Stimulated activated CD8-positive, alpha-beta memory T cell treated with anti-CD3 and anti-CD28 coated beads, Interleukin-12 subunit alpha, Interleukin-12 subunit beta, amount 100 ng/mL, for 1 hour (primary cell): ENCODE data around the gene XRCC3.
"Not testable (repeated sequence)": the region's sequence is repeated elsewhere in the genome, so short reads cannot be mapped to it uniquely, and the experiment has no call there.

ENCODE experiments used
- DNase-seq: peaks from one replicate; pipeline ENCODE4 v3.0.0-alpha.2; 2020; ENCODE audit warnings: low read depth

Gene XRCC3

DNA sequence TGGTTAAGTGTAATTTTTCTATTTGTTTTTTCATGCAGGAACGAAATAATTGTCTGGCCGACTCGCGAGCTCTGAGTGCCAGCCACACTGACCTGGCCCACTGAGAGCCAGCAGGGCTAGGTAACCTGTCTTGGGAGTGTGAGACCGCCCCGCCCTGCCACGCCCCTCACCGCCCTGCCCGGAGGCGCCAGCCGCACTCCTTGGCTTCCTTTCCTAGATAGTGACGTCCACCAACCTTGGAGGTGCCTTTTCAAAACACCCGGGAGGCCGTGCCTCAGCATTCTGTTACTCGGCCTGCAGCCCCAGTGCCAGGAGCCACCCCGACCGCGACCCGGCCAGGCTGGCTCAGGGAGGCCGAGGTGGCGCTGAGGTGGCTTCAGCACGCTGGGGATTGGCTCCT, 21.7 kb downstream of the XRCC3 start:
- DNase-seq: no peak

GRCh38 chr14:103692871-103693270, 22.4 kb downstream of the XRCC3 start:
- no peak for DNase-seq

DNA sequence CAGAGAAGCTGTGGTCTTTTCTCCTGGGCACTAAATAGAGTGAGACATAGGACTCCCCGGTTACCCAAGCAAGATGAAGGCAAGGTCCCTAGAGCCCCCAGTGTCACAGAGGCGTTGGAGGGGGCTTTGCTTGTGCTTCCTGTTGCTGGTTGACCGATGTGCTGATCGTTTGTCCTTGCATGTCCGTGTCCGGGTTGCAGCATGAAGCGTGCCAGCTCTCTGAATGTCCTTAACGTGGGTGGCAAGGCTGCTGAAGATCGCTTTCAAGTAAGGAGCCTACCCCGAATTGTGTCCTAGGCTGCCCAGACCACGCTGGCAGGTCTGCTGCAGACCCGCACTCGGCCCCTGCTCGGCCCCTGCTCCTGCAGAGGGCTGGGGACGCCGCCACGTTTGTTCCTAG, 23.1 kb downstream of the XRCC3 start:
- DNase-seq: no peak

GRCh38 chr14:103691655-103692054, 23.6 kb downstream of the XRCC3 start:
- not testable (repeated sequence) for DNase-seq

GRCh38 chr14:103690332-103690731, 24.9 kb downstream of the XRCC3 start:
- no peak for DNase-seq

DNA sequence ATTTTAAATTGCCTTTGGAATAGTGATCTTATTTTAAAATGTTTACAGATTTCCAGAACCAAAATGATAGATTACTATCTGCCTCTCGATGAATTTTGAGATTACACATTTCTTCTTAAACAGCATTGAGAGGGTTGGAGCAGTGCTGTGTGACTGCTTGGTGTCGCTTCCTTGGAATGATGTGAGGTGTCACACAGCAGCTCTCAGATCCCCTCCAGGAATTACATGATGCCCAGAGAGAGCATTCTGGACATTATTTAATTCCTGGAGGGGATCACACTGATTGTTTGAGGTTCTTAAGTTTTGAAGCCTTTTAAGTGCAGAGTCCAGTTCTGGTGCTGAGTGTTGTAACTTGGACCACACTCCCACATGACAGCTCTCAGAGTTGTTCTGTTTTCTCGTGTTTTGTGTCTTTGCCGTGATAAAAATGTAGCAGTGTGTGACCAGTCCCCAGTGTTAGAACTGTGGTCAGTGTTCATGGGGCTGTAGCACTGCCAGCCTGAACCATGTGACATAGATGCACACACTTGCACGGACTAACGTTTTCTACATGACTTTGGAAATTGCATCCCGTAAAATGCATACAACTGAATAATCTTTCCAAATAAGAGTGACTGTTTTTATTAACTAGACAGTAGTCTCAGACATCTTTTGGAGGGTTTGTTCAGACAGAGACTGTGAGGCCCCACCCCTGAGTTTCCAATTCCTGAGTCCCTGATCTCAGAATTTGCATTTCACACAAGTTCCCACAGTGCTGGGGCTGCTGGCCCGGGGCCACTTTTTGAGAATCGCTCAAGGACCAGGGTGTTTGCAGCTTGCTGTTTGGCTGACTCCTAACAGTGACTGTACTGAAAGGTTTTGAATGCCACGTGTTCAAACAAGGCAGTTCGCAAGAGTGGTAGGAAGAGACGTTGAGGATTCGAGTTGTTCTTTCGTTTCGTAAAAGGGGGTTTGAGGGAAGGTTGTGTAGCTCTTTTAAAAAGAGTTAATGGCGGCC, 26.0 kb downstream of the XRCC3 start:
- no peak for DNase-seq

GRCh38 chr14:103688441-103688840, 26.8 kb downstream of the XRCC3 start:
- no peak for DNase-seq

- DNase-seq: no peak
Measured at GRCh38 chr14:103687712-103688111, 27.5 kb downstream of the XRCC3 start.

DNA sequence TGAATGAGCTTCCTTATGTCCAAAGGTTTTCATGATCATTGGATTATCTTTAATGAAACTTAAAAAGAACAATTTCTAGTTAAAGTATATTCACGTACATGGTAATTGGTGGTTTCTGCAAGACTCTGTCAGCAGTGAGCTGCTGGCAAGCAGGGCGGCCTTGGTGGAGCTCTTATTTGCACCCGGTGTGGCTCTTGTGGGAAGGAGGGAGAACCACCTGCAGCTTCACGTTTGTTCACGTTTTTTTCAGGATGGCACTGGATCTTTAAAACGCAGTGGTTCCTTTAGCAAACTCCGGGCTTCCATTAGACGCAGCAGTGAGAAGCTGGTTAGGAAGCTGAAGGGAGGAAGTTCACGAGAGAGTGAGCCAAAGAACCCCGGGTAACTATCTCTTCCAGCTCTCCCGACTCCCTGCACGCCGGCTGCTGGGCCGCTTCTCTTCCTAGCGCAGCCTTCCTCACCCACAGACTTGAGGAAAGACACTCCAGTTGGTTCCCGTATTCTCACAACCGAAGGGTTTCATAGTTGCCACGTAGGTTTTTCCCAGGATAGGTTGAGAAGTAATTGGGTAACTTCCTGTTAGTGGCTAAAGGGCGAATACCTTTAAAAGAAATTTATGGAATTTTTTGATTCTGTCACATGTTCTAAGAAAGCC, 28.3 kb downstream of the XRCC3 start:
- DNase-seq: no peak

DNA sequence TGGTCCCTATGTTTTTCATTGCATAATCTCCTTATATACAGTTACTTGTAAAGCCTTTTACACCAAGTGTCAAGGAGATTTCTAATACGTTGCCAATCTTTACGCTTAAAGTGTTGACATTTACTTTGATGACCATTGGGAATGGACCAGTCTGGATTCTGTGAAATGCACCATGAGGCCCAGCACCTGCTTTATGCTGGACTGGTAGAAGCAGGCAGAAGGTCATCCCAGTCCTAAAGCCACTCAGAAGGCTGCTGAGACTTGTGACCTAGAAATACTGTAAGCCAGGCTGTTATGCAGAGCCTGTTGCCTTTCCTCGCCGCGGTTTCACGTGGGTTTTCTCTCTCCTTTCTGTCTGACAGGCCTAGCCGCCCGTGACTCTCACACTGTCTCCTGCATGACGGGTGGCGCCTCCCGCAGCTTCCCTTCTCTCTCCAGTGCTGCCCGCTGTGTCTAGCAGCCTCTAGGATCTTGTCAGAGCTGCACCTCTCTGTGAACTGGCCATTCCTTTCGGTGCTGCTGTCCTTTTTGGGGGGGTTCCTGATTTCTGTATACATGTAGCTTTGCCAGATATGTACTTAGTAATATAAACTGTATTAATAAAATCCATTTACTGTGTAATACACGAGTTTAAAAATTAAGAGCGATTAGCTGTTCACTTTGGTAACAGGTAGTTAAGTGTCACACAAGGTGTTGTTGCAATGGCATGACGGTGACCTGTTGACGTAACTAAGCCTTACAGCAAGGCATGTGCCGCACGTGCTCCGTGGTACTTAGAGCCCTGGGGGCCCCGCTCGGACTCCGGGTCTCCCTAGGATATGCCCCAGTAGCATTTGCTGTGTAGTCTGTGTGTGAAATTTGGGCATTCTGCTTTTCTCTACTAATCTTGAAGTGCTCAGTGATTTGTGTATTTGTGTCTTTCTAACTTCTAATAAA, 29.7 kb downstream of the XRCC3 start:
- no peak for DNase-seq

DNA sequence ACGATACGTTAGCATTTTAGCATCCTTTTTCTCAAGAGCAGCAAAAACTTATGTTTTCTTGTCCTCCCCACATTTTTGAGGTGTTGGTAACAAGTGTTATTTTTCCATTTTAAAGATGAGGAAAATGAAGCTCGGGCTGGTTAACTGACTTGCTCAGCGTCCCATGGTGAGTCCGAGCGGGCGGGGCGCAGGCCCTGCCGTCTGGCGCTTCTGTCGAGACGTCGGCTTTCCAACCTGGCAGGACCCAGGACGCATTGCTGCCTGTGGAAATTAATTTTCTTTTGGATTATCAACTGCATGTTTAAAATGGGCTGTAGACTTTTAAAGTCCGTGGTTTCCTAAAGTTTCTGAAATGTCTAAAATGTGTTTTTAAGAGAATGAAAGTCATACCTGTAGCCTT, 30.4 kb downstream of the XRCC3 start:
- DNase-seq: no peak

GRCh38 chr14:103684471-103684870, 30.8 kb downstream of the XRCC3 start:
- no peak for DNase-seq

- DNase-seq: no peak
Measured at GRCh38 chr14:103683139-103683538, 32.1 kb downstream of the XRCC3 start.

DNA sequence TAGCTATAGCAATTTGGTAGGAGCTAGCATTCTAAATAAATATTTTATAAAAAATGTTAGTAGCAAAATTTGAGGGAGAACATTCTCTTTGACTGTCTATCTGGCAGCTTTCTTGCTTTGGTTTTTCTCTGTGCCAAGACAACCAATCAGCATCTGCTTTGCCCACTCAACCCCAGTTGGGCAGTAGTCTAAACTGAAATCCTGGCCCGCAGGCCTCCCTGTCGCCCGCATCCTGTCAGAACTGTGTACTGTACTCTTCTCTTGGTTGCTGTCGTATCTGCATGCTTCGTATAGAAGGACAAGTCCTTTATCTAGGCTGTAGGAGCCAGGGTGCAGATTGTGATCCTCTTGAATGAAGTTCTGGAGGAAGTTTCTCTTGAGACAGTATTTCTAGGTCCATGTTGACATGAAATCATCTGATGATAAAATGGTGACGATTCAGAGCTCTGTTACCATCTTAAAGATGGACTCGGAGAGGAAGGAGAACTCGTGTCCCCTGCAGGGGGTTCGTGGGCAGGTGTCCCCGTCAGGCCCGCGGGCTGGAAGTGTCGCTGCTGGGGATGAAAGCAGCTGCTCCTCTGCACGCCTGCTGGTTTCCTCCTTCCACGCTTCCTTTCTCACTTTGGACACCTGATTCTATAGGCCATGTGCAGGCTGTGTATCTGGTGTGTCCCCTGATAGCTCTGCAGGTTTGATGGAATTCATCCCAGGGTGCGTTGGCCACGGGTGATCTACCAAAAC, 34.6 kb downstream of the XRCC3 start:
- DNase-seq: no peak

GRCh38 chr14:103679351-103679750, 35.9 kb downstream of the XRCC3 start:
- DNase-seq: peak; percentile 19

DNA sequence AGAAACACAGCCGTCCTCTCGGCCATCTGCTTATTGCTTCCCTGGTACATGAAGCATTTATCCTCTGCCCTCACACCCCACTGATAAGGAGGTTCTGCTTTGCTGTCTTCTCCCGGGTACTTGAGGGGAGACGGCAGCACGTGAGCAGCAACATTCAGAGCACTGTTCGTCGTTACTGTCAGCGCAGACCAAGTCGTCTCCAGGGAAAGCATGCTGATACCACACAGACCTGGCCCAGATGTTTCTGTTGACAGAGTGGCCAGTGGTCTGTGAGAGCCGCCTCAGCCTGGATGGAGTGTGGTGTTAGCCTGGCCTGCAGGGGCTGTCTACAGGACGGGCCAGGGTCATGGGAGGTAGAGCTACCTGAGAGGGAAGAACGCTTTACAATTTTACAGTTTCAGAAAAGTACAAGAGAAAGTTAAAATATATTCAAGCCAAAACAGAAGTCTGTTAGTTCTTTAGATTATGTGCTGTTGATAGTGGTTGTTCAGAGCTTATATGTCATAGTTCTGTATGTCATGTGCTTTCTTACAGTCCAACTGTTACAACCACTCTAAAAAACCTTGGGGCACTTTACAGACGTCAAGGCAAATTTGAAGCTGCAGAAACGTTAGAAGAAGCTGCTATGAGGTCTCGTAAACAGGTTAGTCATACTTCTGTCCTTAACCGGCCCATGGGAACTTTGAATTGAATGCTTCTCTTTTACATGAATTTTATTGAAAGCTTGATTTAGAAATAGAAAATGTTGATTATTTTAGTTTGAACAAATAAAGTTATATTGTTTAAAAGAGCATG, 38.2 kb downstream of the XRCC3 start:
- DNase-seq: no peak

- DNase-seq: no peak
Measured at GRCh38 chr14:103675957-103676356, 39.3 kb downstream of the XRCC3 start.

GRCh38 chr14:103671911-103672310, 43.3 kb downstream of the XRCC3 start:
- DNase-seq: no peak

DNA sequence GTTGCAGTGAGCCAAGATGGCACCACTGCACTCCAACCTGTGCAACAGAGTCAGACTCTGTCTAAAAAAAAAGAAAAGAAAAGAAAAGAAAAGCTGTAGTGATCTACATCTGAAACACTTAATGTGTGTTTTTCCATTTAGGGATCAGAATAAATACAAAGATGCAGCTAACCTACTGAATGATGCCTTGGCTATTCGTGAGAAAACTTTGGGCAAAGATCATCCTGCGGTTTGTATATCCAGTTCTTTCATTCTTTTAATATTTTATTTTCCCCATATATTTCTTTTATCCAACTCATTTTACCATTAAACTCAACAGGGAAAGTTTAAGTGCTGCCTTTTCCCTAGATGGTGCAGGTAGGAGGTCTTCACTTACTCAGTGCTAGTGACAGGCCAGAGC, 45.9 kb downstream of the XRCC3 start:
- DNase-seq: no peak

- no peak for DNase-seq
Measured at GRCh38 chr14:103668117-103668516, 47.1 kb downstream of the XRCC3 start.

DNA sequence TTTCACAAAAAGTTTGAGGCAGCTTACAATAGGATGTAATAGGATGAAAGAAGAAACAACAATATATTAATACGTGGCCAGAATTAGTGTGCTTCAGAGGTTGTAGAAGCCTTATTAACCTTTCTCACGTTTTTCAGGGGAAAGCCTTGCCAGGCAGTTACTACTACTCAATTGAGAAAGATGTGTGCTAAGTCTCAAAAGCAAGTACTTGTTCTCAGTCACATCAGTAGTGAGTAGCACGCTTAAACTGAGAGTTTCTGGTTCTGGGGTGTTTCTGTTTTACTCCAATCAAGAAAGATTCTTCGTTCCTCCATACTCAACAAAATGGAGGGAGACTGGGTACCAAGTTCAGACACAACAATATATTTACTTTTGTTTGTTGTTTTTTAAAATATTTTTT, 47.6 kb downstream of the XRCC3 start:
- DNase-seq: no peak
